ENCODE data around the gene ANKRD27.

ANKRD27 gene

DNA sequence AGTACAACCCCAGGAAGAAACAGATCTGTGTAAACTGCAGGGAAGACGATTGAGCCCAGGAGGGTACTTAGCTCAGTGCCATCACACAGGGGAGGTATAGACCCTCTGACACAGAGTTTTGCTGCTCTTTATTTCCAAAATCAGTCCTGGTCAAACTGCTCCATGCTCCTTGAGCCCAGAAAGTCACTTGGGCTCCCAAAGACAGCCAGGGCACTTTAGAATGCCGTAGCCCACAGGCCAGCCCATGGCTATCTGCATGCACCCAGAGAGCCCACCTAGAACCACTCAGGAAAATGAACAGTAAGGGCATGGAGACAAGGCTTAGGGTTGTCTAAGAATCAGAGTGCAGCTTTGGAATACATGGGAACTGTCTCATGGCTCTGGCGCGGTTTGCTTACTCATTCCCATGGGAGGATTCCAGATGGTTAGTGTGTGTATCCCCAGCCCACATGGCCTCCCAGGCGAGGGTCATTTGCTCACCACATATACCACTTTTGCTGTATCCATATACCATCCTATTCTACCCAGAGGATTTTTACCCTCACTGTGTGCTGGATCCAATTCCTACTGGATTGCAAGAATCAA, 108.6 kb downstream of the ANKRD27 start:
- in situ Hi-C loops (cut with MboI; ENCODE audit: low sequenced_read_pairs): loop anchor here (25.0 kb wide), 2 partner anchors 229 to 1879 kb away; partner anchors contain the start of gene ZNF507

DNA sequence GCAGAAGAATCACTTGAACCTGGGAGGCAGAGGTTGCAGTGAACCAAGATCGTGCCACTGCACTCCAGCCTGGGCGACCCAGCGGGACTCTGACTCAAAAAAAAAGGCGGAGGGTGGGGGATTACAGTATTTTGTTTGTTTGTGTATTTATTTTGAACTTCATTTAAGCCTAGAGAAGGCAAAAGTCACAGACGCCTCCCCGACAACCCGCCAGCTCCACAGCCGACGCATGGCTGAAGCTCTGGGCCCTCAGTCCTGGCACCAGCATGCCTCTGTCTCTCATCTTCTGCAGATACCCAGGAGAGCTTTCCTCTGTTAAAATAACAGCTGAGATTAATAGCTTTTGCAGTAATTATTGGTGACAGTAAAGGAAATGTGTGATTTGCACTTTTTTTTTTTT, 111.2 kb downstream of the ANKRD27 start:
- in situ Hi-C loops (cut with MboI; ENCODE audit: low sequenced_read_pairs): loop anchor here (25.0 kb wide), 2 partner anchors 226 to 1876 kb away; partner anchors contain the start of gene ZNF507

DNA sequence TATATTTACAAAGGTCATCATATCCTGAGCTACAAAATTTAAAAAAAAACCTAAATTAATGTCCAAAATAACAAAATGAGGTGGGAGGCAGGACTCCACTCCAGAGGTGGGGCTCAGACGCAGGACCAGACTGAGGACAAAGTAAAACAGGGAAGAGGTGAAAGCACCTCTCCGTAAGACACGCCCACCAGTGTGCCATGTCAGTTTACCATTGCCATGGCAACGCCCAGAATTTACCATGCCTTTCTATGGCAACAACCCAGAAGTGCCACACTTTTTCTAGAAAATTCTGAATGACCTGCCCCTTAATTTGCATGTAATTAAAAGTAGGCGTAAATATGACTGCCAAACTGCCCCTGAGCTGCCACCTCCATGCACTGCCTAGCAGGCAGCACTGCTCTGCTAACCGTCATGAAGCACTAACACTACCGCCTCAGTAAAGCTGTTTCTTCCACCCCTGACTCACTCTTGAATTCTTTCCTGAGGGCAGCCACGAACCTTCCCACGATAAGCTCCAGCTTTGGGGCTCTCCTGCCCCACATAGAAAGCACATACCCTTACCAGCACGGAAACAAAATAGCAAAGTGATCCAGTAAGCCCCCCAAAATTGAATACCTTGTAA, 116.3 kb downstream of the ANKRD27 start:
- in situ Hi-C loops (cut with MboI; ENCODE audit: low sequenced_read_pairs): loop anchor here (25.0 kb wide), 2 partner anchors 221 to 1871 kb away; partner anchors contain the start of gene ZNF507

DNA sequence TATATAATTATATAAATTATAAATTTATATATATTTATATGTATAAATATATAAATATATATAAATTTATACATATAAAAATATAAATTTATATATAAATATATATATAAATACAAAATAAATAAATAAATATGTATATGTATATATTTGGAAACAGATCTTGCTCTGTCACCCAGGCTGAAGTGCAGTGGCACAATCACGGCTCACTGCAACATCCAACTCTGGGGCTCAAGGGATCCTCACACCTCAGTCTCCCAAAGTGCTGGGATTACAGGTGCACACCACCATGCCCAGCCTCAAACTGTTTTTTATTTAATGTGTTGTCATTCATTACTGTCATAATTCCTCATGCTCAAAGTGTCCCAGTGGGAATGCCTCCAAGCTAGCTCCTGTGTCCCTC, 119.2 kb downstream of the ANKRD27 start:
- in situ Hi-C loops (cut with MboI; ENCODE audit: low sequenced_read_pairs): loop anchor here (25.0 kb wide), 2 partner anchors 218 to 1868 kb away; partner anchors contain the start of gene ZNF507

DNA sequence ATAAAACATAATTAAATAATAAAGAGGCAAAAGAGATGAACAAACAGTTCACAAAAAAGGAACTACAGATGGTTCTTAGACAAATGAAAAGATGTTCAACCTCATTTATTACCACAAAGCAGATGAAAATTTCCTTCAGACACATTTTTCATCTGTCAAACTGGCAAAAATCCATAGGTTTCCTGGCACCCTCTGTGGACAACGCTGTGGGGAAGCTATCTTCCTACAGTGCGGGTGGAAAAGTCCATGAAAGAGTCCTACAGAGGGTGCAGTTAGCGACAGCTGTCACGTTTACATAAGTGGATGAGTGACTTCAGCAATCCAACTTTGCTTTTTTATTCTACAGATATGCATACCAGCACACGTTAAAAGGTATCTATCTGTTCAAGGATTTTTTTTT, 124.3 kb downstream of the ANKRD27 start:
- in situ Hi-C loops (cut with MboI; ENCODE audit: low sequenced_read_pairs): loop anchor here (25.0 kb wide), 2 partner anchors 213 to 1863 kb away; partner anchors contain the start of gene ZNF507

Data from HL-60/S4 (cell line).